Small intestine (tissue), 7 donors: ENCODE results near the gene CPT1C. TPM values are rescaled to one million over a fixed set of nuclear protein-coding genes. Genes with fewer than 3 reads are reported as not detected.

Source experiments
- DNase-seq, 2 donors: peaks; one replicate each; pipeline versions ENCODE4 v3.0.0 to v3.0.0-alpha.2; 2013
- FAIRE-seq: peaks from 2 replicates; lab custom pipeline; 2012; peaks lifted over from hg19 to GRCh38; lab: Jason Lieb, UNC
- H3K27ac ChIP-seq, 3 donors: one replicate each; pipeline ENCODE4 v1.5.1; 2013; ENCODE audit warnings: low read length in 2 of 3, mild to moderate bottlenecking in 2 of 3, control low read depth in 1 of 3, inconsistent platforms in 1 of 3, low read depth in 1 of 3, moderate library complexity in 1 of 3
- H3K27me3 ChIP-seq, 3 donors: one replicate each; pipeline ENCODE4 v1.6.1; 2013; ENCODE audit warnings: low read length in 3 of 3, inconsistent platforms in 1 of 3; ENCODE audit not compliant: control insufficient read depth in 3 of 3, insufficient read depth in 3 of 3
- H3K36me3 ChIP-seq, 3 donors: one replicate each; pipeline ENCODE4 v1.6.1; 2013; ENCODE audit warnings: low read length in 3 of 3, inconsistent platforms in 1 of 3, low read depth in 1 of 3, mild to moderate bottlenecking in 1 of 3, moderate library complexity in 1 of 3; ENCODE audit not compliant: control insufficient read depth in 3 of 3, insufficient read depth in 2 of 3
- H3K4me1 ChIP-seq, 3 donors: one replicate each; pipeline ENCODE4 v1.6.1; 2013; ENCODE audit warnings: low read length in 2 of 3, inconsistent platforms in 1 of 3, low read depth in 1 of 3, mild to moderate bottlenecking in 1 of 3, moderate library complexity in 1 of 3; ENCODE audit not compliant: control insufficient read depth in 3 of 3, insufficient read depth in 2 of 3
- H3K4me3 ChIP-seq, 3 donors: one replicate each; pipeline ENCODE4 v1.5.1; 2013; ENCODE audit warnings: low read length in 3 of 3, control low read depth in 1 of 3, inconsistent platforms in 1 of 3, low read depth in 1 of 3, mild to moderate bottlenecking in 1 of 3, moderate library complexity in 1 of 3
- H3K9me3 ChIP-seq, 2 donors: one replicate each; pipeline ENCODE4 v1.6.1; 2013; ENCODE audit warnings: low read depth in 1 of 2, low read length in 1 of 2; ENCODE audit not compliant: control insufficient read depth in 2 of 2, insufficient read depth in 1 of 2
- WGBS, 3 donors: extraction: QIAGEN DNeasy Blood & Tissue Kit; methylation state at CpG; one replicate each; pipeline ENCODE4 v1.1.7; 2013; 5-methylcytosine and 5-hydroxymethylcytosine counted together
- polyA plus RNA-seq, 4 donors: library from polyadenylated mRNA; stranded (reverse) in 3 of 4; unstranded in 1 of 4; fragments of 200-250 nt in 3 of 4; fragments of 120-200 nt in 1 of 4; gene quantifications; one replicate each; pipeline versions ENCODE4 v1.2.1 to v1.2.3, GENCODE V29; 2013
- donor health status: healthy with polysubstance abuse.
- donor health status: control.
- donor health status: control.
- donor health status: Bipolar disorder and iron deficiency.
- donor health status: healthy.

The CPT1C gene
- polyA plus RNA-seq, 4 donors: 1.9 to 4.5 TPM; not detected in 2

- no peaks in the 10 kb centered on the region for H3K27me3 ChIP-seq
- FAIRE-seq: no peak
- no peak overlapping the region for H3K27ac ChIP-seq
- no peaks in the 10 kb centered on the region for H3K9me3 ChIP-seq
- WGBS, 3 donors: 96 to 98% (median 98%) methylated on average over 63 to 72 of the region's 72 CpGs
- H3K4me3 ChIP-seq: no peak overlapping the region
- DNase-seq: no peak
- peaks cover 24 to 86% (median 29%) of the 10 kb centered on the region in 3 donors for H3K36me3 ChIP-seq
- no peaks in the 10 kb centered on the region for H3K4me1 ChIP-seq
Observed at GRCh38 chr19:49651029-49651819, 39.7 kb upstream of the CPT1C start.

- no peaks in the 10 kb centered on the region for H3K9me3 ChIP-seq
- peaks cover 23 to 86% (median 24%) of the 10 kb centered on the region in 3 donors for H3K36me3 ChIP-seq
- no peak overlapping the region for H3K4me3 ChIP-seq
- H3K4me1 ChIP-seq: no peaks in the 10 kb centered on the region
- no peak for FAIRE-seq
- WGBS, 3 donors: 97 to 98% (median 98%) methylated on average over 68 to 110 of the region's 110 CpGs
- H3K27ac ChIP-seq: no peak overlapping the region
- no peaks in the 10 kb centered on the region for H3K27me3 ChIP-seq
- DNase-seq: no peak
Observed at GRCh38 chr19:49651820-49652550, 38.9 kb upstream of the CPT1C start.

- FAIRE-seq (no peak), DNase-seq (no peak)
- no peak overlapping the region for H3K4me3 ChIP-seq
Observed at GRCh38 chr19:49652551-49653465, 38.1 kb upstream of the CPT1C start.

GRCh38 chr19:49653466-49653806 is 37.5 kb upstream of the CPT1C start:
- no peaks in the 10 kb centered on the region for H3K4me1 ChIP-seq
- no peaks in the 10 kb centered on the region for H3K27me3 ChIP-seq
- FAIRE-seq: no peak
- no peak overlapping the region for H3K4me3 ChIP-seq
- WGBS, 3 donors: 89 to 92% (median 90%) methylated on average over 13 of the region's 13 CpGs
- H3K27ac ChIP-seq: no peak overlapping the region
- no peaks in the 10 kb centered on the region for H3K9me3 ChIP-seq
- DNase-seq: no peak
- H3K36me3 ChIP-seq: peaks cover 23 to 85% (median 29%) of the 10 kb centered on the region in 3 donors

More at GRCh38 chr19:49652551-49653465, 38.1 kb upstream of the CPT1C start:
- Histone ChIP-seq H3K9me3 (no peaks in the 10 kb centered on the region), H3K36me3 (peaks cover 23 to 85% (median 24%) of the 10 kb centered on the region in 3 donors), H3K27me3 (no peaks in the 10 kb centered on the region), H3K4me1 (no peaks in the 10 kb centered on the region), H3K27ac (no peak overlapping the region)
- WGBS, 3 donors: 95 to 96% (median 96%) methylated on average over 53 to 58 of the region's 58 CpGs

GRCh38 chr19:49654581-49654980 is 36.3 kb upstream of the CPT1C start:
- WGBS, 3 donors: 84 to 88% (median 84%) methylated on average over 10 of the region's 10 CpGs
- Histone ChIP-seq H3K4me1 (no peaks in the 10 kb centered on the region), H3K4me3 (no peak overlapping the region), H3K9me3 (no peaks in the 10 kb centered on the region), H3K36me3 (peaks cover 30 to 90% (median 31%) of the 10 kb centered on the region in 3 donors), H3K27ac (no peak overlapping the region), H3K27me3 (no peaks in the 10 kb centered on the region)
- FAIRE-seq (no peak), DNase-seq (no peak)

- FAIRE-seq: no peak
- WGBS, 3 donors: 87 to 90% (median 88%) methylated on average over 23 of the region's 23 CpGs
- no peaks in the 10 kb centered on the region for H3K4me1 ChIP-seq
- H3K27ac ChIP-seq: no peak overlapping the region
- no peak overlapping the region for H3K4me3 ChIP-seq
- no peaks in the 10 kb centered on the region for H3K9me3 ChIP-seq
- DNase-seq: no peak
- H3K27me3 ChIP-seq: no peaks in the 10 kb centered on the region
- H3K36me3 ChIP-seq: peaks cover 31 to 91% (median 31%) of the 10 kb centered on the region in 3 donors
Observed at GRCh38 chr19:49655570-49656455, 35.1 kb upstream of the CPT1C start.

GRCh38 chr19:49656456-49657109 is 34.3 kb upstream of the CPT1C start:
- DNase-seq: no peak
- H3K9me3 ChIP-seq: no peaks in the 10 kb centered on the region
- H3K36me3 ChIP-seq: peaks cover 25 to 93% (median 31%) of the 10 kb centered on the region in 3 donors
- H3K4me3 ChIP-seq: no peak overlapping the region
- H3K4me1 ChIP-seq: no peaks in the 10 kb centered on the region
- 85 to 91% (median 91%) methylated on average over 17 of the region's 17 CpGs for WGBS, 3 donors
- FAIRE-seq: no peak
- H3K27ac ChIP-seq: no peak overlapping the region
- H3K27me3 ChIP-seq: no peaks in the 10 kb centered on the region
